H9 (cell line): Measurements from ENCODE around the gene ENPP4. TPM values are rescaled to one million over a fixed set of nuclear protein-coding genes. Genes with fewer than 3 reads are reported as not detected.

Experiments used
- DNase-seq: peaks from one replicate; pipeline ENCODE4 v3.0.0-alpha.2; 2017
- H2AFZ ChIP-seq: one replicate; pipeline ENCODE4 v1.6.1; 2013; ENCODE audit warnings: mild to moderate bottlenecking, low read length, control low read depth, moderate library complexity
- H2AK5ac ChIP-seq: 2 replicates; pipeline ENCODE4 v1.6.1; 2013; ENCODE audit warnings: low read length, control low read depth, mixed read lengths; ENCODE audit not compliant: insufficient read length
- H2BK120ac ChIP-seq: one replicate; pipeline ENCODE4 v1.6.1; 2013; ENCODE audit warnings: low read depth, mild to moderate bottlenecking, low read length, control low read depth, inconsistent platforms; ENCODE audit not compliant: poor library complexity, severe bottlenecking
- H2BK12ac ChIP-seq: 2 replicates; pipeline ENCODE4 v1.6.1; 2013; ENCODE audit warnings: low read length, control low read depth, mixed read lengths, low read depth; ENCODE audit not compliant: insufficient read length
- H2BK15ac ChIP-seq: 2 replicates; pipeline ENCODE4 v1.6.1; 2013; ENCODE audit warnings: low read depth, low read length, control low read depth
- H2BK20ac ChIP-seq: one replicate; pipeline ENCODE4 v1.6.1; 2013; ENCODE audit warnings: low read depth, mild to moderate bottlenecking, low read length, control low read depth, inconsistent platforms; ENCODE audit not compliant: poor library complexity, severe bottlenecking
- H2BK5ac ChIP-seq: 2 replicates; pipeline ENCODE4 v1.6.1; 2013; ENCODE audit warnings: low read length, control low read depth, mixed read lengths; ENCODE audit not compliant: insufficient read length
- H3K14ac ChIP-seq: 2 replicates; pipeline ENCODE4 v1.6.1; 2013; ENCODE audit warnings: low read length, control low read depth; ENCODE audit not compliant: insufficient read depth
- H3K18ac ChIP-seq: 2 replicates; pipeline ENCODE4 v1.6.1; 2013; ENCODE audit warnings: low read depth, mild to moderate bottlenecking, mixed read lengths, low read length, control low read depth; ENCODE audit not compliant: insufficient read length
- H3K23ac ChIP-seq: 2 replicates; pipeline ENCODE4 v1.6.1; 2013; ENCODE audit warnings: low read length, control low read depth, mixed read lengths, low read depth; ENCODE audit not compliant: insufficient read length
- H3K23me2 ChIP-seq: 2 replicates; pipeline ENCODE4 v1.6.1; 2013; ENCODE audit warnings: low read depth, mild to moderate bottlenecking, mixed read lengths, low read length, control low read depth; ENCODE audit not compliant: insufficient read length, poor library complexity, severe bottlenecking
- H3K27ac ChIP-seq: 2 replicates; pipeline ENCODE4 v1.5.1; 2013; ENCODE audit warnings: low read length, control low read depth, mixed read lengths, low read depth; ENCODE audit not compliant: insufficient read length
- H3K27me3 ChIP-seq: 2 replicates; pipeline ENCODE4 v1.6.1; 2013; ENCODE audit warnings: low read length, control low read depth, inconsistent platforms; ENCODE audit not compliant: insufficient read depth
- H3K4ac ChIP-seq: 2 replicates; pipeline ENCODE4 v1.6.1; 2013; ENCODE audit warnings: low read depth, mild to moderate bottlenecking, control low read depth, inconsistent platforms, low read length, moderate library complexity
- H3K4me1 ChIP-seq: 2 replicates; pipeline ENCODE4 v1.6.1; 2013; ENCODE audit warnings: low read length, control low read depth, inconsistent platforms; ENCODE audit not compliant: insufficient read depth
- H3K4me2 ChIP-seq: 2 replicates; pipeline ENCODE4 v1.6.1; 2013; ENCODE audit warnings: low read length, control low read depth, mixed read lengths; ENCODE audit not compliant: insufficient read length, insufficient read depth
- H3K56ac ChIP-seq: 2 replicates; pipeline ENCODE4 v1.6.1; 2013; ENCODE audit warnings: low read depth, mild to moderate bottlenecking, mixed read lengths, low read length, control low read depth; ENCODE audit not compliant: insufficient read length
- H3K79me1 ChIP-seq: 2 replicates; pipeline ENCODE4 v1.6.1; 2013; ENCODE audit warnings: low read depth, mild to moderate bottlenecking, moderate library complexity, low read length, control low read depth, inconsistent platforms; ENCODE audit not compliant: insufficient read depth, poor library complexity, severe bottlenecking
- H3K79me2 ChIP-seq: 2 replicates; pipeline ENCODE4 v1.6.1; 2013; ENCODE audit warnings: low read length, control low read depth, inconsistent platforms; ENCODE audit not compliant: insufficient read depth
- H3K9ac ChIP-seq: 2 replicates; pipeline ENCODE4 v1.6.1; 2013; ENCODE audit warnings: low read length, control low read depth, mixed read lengths; ENCODE audit not compliant: insufficient read length; ENCODE audit errors: extremely low read depth
- H3K9me3 ChIP-seq: one replicate; pipeline ENCODE4 v1.6.1; 2013; ENCODE audit warnings: low read depth, low read length, inconsistent platforms; ENCODE audit not compliant: control insufficient read depth
- H3T11ph ChIP-seq: one replicate; pipeline ENCODE4 v1.6.1; 2013; ENCODE audit warnings: mild to moderate bottlenecking, low read length, control low read depth, inconsistent platforms
- H4K20me1 ChIP-seq: one replicate; pipeline ENCODE4 v1.6.1; 2013; ENCODE audit not compliant: control insufficient read depth, insufficient read length, insufficient read depth
- H4K5ac ChIP-seq: 2 replicates; pipeline ENCODE4 v1.6.1; 2013; ENCODE audit warnings: low read depth, mild to moderate bottlenecking, mixed read lengths, low read length, control low read depth; ENCODE audit not compliant: insufficient read length
- H4K8ac ChIP-seq: replicated peaks from 2 replicates; pipeline ENCODE4 v1.6.1; 2013; ENCODE audit warnings: low read length, control low read depth, mixed read lengths, low read depth; ENCODE audit not compliant: insufficient read length
- H4K91ac ChIP-seq: 2 replicates; pipeline ENCODE4 v1.6.1; 2013; ENCODE audit warnings: low read depth, mild to moderate bottlenecking, moderate library complexity, mixed read lengths, low read length, control low read depth; ENCODE audit not compliant: insufficient read length
- H3K27ac Mint-ChIP-seq, 3 experiments: 2 replicates in 2 of 3; 3 replicates in 1 of 3; pipeline ENCODE4 v1.8.0; 2020 to 2021; ENCODE audit warnings: mixed read lengths in 3 of 3, mild to moderate bottlenecking in 1 of 3, moderate library complexity in 1 of 3
- H3K27me3 Mint-ChIP-seq: 2 replicates; pipeline ENCODE4 v1.8.0; 2021; ENCODE audit warnings: low read depth, mild to moderate bottlenecking, moderate library complexity, mixed read lengths
- H3K36me3 Mint-ChIP-seq, 3 experiments: 2 replicates in 2 of 3; 3 replicates in 1 of 3; pipeline ENCODE4 v1.8.0; 2020 to 2021; ENCODE audit warnings: low read depth in 3 of 3, mixed read lengths in 3 of 3; ENCODE audit not compliant: insufficient read depth in 1 of 3
- H3K4me1 Mint-ChIP-seq, 2 experiments: 2 replicates each; pipeline ENCODE4 v1.8.0; 2020; ENCODE audit warnings: mixed read lengths in 2 of 2
- H3K4me3 Mint-ChIP-seq, 2 experiments: 2 replicates in 1 of 2; 3 replicates in 1 of 2; pipeline ENCODE4 v1.8.0; 2020 to 2021; ENCODE audit warnings: mild to moderate bottlenecking in 2 of 2, mixed read lengths in 2 of 2, moderate library complexity in 1 of 2
- H3K9me3 Mint-ChIP-seq, 2 experiments: 2 replicates in 1 of 2; 3 replicates in 1 of 2; pipeline ENCODE4 v1.8.0; 2020; ENCODE audit warnings: mild to moderate bottlenecking in 2 of 2, mixed read lengths in 2 of 2, moderate library complexity in 1 of 2
- CTCF ChIP-seq: fragments of 200-600 bp; sonication (generic); conservative IDR thresholded peaks from 3 replicates; pipeline ENCODE4 v1.8.0; 2021; ENCODE audit warnings: antibody characterized with exemption, mild to moderate bottlenecking
- total RNA-seq: library from RNA; stranded (reverse); gene quantifications from 2 replicates; pipeline ENCODE4 v1.2.1, GENCODE V29; 2021

ENPP4 gene
- total RNA-seq, 1 experiment from 2014 or later = 3.2 TPM

DNA sequence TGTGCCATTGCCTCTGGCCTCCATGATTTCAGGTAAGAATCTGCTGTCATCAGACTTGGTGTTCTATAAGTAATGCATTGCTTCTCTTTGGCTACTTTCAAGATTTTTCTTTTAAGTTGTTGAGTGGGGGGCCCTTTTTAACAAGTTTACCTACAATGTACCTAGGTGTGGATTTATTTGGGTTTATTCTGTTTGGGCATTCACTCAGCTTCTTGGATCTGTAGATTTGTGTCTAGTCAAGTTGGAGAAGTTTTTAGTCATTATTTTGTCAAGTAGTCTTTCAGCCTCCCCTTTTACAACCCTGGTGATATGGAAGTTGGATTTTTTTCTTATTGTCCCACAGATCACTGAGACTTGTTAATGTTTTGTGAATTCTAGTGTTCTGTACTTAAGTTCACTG lies 26.9 kb downstream of the ENPP4 start:
- H4K8ac ChIP-seq = no peak overlapping the region
- H3K36me3 Mint-ChIP-seq = peaks cover 17 to 39% (median 24%) of the 10 kb centered on the region in 3 experiments
- H3K23me2 ChIP-seq = no peaks in the 10 kb centered on the region
- no peak overlapping the region for H3K4me2 ChIP-seq
- H3K9me3 Mint-ChIP-seq = peaks cover 3 to 9% of the 10 kb centered on the region in 2 experiments; a peak in 3 of 5 replicates
- H3K4me1 Mint-ChIP-seq = peaks cover 6 to 10% of the 10 kb centered on the region in 2 experiments; a peak in 3 of 4 replicates
- no peak overlapping the region for H2BK5ac ChIP-seq
- H3K79me1 ChIP-seq = no peaks in the 10 kb centered on the region
- H2BK20ac ChIP-seq = no peak overlapping the region
- H3K23ac ChIP-seq = no peak overlapping the region
- H2BK12ac ChIP-seq = no peak overlapping the region
- no peak overlapping the region for H3K18ac ChIP-seq
- H2AFZ ChIP-seq = no peak overlapping the region
- no peaks in the 10 kb centered on the region for H3K9me3 ChIP-seq
- no peak overlapping the region for H3K56ac ChIP-seq
- H2BK120ac ChIP-seq = no peak overlapping the region
- H3K27me3 Mint-ChIP-seq = no peaks in the 10 kb centered on the region
- H2BK15ac ChIP-seq = no peak overlapping the region
- no peak overlapping the region for H3K27ac ChIP-seq
- H3K4me3 Mint-ChIP-seq = no peak overlapping the region
- no peaks in the 10 kb centered on the region for H3K4me1 ChIP-seq
- H3T11ph ChIP-seq = no peak overlapping the region
- no peaks in the 10 kb centered on the region for H4K20me1 ChIP-seq
- H3K14ac ChIP-seq = no peak overlapping the region
- no peak overlapping the region for H3K27ac Mint-ChIP-seq
- H2AK5ac ChIP-seq = no peak overlapping the region
- H4K91ac ChIP-seq = no peak overlapping the region
- no peak overlapping the region for H3K9ac ChIP-seq
- no peak for TF ChIP-seq CTCF
- no peaks in the 10 kb centered on the region for H3K79me2 ChIP-seq
- H4K5ac ChIP-seq = no peak overlapping the region
- no peak overlapping the region for H3K4ac ChIP-seq
- no peak for DNase-seq
- H3K27me3 ChIP-seq = no peaks in the 10 kb centered on the region
